AG09319 (cell line): ENCODE measurements around the gene INSRR.

Experiments
- DNase-seq: peaks from one replicate; pipeline ENCODE4 v3.0.0-alpha.2; 2010; ENCODE audit warnings: low read depth; ENCODE audit errors: extremely low read depth
- TF ChIP-seq, protein P1 (sequence below): IDR thresholded peaks from 2 replicates; pipeline ENCODE4 v1.5.1; 2011; ENCODE audit warnings: low read depth, mild to moderate bottlenecking, inconsistent platforms, low read length, moderate library complexity

The INSRR gene

DNA sequence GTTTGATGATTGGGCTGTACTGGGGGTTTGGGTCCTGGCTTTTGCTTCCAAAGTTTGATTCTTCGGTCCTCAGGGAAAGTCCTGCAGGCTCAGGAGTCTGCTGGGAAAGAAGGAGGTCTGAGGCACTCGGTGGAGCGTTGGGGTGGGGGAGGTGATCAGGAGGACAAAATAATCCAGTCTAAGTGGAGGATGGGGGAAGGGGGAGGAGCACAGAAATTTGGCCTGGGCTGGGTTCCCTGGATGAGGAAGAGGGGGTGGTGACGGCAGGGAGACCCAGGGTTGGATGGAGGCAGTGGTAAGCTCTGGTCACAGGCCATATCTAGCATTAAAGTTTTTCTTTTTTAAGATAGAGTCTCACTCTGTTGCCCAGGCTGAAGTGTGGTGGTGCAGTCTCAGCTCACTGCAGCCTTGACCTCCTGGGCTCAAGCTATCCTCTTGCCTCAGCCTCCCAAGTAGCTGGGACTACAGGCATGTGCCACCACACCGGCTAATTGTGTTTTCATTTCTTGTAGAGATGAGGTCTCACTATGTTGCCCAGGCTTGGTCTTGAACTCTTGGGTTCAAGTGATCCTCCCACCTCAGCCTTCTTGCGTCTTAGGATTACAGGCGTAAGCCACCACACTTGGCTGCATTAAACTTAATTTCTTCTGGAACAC, 49.1 kb downstream of the INSRR start:
- DNase-seq, result no peak

DNA sequence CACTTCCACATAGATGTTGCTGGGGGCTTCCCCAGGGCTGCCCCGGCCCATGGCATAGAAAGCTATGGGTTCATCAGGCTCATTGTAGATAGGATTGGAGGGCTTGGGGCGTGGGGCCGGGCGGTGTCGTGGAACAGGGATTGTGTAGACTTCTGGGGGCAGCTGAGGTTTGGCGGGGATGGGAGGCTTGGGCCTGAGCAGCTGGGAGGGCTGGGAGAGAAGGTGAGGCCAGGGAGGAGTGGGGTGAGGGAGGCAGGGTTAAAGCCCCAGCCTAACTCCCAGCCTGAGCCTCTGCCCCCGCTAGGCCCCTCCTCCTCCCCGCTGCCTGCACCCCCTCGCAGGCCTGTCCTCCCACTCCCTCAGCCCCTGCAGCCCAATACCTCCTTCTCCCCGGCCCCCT, 49.6 kb downstream of the INSRR start:
- TF ChIP-seq, protein P1, sequence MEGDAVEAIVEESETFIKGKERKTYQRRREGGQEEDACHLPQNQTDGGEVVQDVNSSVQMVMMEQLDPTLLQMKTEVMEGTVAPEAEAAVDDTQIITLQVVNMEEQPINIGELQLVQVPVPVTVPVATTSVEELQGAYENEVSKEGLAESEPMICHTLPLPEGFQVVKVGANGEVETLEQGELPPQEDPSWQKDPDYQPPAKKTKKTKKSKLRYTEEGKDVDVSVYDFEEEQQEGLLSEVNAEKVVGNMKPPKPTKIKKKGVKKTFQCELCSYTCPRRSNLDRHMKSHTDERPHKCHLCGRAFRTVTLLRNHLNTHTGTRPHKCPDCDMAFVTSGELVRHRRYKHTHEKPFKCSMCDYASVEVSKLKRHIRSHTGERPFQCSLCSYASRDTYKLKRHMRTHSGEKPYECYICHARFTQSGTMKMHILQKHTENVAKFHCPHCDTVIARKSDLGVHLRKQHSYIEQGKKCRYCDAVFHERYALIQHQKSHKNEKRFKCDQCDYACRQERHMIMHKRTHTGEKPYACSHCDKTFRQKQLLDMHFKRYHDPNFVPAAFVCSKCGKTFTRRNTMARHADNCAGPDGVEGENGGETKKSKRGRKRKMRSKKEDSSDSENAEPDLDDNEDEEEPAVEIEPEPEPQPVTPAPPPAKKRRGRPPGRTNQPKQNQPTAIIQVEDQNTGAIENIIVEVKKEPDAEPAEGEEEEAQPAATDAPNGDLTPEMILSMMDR, result no peak
- no peak for DNase-seq

More for the DNA sequence above, 49.1 kb downstream of the INSRR start:
- TF ChIP-seq, protein P1, result no peak

DNA sequence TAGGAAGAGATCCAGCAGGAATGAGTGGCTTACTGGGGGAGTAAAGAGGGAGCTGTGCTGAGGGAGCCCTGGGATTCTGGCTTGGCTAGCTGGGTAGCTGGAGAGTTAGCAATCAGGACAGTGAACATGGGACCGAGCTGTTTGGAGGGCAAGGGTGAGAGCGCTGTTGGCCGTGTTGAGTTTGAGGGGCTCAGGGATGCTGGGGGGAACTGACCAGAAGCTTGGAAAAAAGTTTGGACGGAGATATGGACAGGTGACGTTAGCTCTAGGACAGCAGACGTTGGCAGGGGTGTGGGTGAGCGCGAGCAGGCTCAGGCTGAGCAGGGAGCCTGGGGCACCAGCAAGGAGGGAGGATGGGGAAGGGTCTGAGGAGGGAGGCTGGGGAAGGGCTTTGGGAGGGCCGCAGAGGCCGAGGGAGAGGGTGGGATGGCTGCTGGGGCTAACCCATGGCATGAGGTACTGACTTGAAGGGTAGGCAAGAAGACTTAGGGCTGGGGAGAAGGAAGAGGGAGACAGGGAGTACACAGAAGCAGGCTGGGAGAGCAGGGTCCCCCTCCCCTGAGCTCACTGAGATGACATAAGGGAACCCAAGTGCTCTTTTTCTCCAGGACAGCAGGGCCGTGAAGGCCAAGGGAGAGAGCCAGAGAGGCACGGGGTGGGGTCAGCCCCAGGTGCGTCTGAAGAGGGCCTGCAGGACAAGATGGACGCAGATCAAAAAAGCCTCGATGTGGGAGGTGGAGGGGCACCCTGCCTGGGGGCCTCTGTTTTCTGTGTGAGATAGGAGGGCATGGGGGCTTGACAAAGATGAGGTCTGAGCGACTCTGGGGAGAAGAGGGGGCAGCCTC, 50.5 kb downstream of the INSRR start:
- DNase-seq, result no peak
- TF ChIP-seq, protein P1, result no peak

DNA sequence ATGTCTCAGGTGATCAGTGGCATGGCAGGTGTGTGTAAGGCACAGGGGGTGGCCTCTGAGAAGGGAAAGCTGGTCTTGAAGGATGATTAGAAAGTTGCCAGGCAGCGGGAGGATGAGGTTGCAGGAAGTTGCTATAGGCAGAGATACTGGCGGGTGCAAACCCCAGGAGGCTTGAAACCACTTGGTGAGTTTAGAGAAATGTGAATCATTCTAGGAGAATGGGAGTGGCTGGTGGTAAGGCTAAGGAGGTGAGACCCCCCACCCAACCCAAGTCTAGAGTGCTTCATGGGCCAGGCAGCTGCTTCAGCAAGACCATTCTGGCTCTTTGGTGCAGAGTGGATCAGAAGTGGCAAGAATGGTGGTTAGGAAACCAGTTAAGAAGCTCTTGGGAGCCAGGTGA, 51.3 kb downstream of the INSRR start:
- DNase-seq, result no peak
- TF ChIP-seq, protein P1, result no peak

DNA sequence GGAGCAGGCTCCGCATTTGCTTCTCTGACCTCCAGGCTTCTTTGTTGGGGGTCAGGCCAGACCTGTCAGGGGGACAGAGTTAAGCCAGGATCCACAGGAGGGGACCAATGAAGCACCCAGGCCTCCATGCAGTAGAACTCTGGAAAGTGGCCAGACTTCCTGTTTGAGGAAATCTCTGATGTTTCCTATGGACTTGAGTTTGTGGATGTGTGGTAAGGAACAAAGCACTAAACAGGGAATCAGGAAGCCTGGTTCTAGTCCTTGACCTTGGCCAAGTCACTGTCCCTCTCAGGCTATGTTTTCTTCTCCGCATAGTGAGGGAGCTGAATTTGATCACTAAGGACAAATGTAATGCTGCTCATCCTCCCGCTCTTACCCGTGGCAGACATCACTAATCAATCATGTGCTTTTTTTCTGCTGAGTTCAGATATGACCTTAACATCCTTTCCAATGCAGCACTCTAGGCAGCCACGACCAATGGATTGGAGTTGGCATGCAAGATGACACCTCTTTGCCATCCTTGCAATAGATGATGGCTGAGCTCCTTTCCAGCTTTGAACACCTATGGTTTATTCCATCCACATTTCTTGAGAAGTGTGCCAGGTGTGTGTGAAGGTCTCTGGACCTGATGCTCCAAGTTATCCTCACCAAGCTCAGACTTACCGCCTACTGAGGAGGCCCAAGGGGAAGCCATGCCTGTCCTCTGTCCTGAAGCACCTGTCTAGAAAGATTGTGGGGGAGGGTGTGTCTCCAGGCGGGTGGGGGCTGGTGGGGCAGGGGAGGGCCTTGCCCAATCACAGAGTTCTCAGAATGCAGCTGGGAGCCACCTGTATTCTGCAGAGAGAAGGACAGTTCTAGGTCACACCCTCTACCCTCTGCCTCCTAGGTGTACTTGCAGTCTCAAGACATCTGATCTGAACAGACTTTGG, 52.1 kb downstream of the INSRR start:
- DNase-seq, result no peak
- TF ChIP-seq, protein P1, result no peak

DNA sequence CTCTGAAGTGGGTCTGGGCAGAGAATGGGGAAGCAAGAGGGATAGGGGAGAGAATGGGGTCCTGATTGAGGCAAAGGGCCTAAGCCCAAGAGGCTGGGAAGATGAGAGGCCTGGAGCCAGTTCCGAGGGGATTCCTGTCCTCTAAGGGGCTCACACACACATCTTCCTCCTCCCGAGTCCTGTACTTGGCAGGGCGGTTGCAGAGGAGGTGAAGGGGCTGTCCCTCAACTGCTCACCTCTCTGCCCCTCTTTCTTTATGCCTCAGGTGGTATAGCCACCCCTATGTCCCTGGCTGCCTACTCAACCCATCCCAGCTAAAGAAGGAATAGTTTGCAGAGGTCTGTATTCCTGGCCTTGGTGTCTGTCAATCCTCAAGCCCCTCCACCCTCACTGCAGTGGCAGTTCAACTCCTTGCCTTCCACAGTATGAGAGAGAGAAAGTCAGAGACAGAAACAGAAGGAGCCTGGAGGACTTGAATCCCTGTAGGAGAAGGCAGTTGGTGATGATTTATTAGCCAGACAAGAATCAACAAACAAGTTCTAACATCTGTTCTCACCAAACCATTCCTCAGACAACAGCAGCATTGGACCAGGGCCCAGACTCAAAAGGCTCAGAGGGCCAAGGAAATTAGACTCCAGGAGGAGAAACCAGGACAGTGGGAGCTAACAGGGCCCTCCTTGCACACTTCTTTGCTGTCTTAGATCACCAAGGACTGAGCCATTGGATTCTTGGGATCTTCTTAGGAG, 53.0 kb downstream of the INSRR start:
- peak; percentile 73 for DNase-seq
- TF ChIP-seq, protein P1, result no peak
